ENCODE measurements around the gene VEZF1.

VEZF1 gene

GRCh38 chr17:57999010-57999495 lies 11.0 kb upstream of the VEZF1 start:
- no peak for DNase-seq (ENCODE audit: low read depth)

- DNase-seq (ENCODE audit: low read depth) = no peak
Measured at GRCh38 chr17:57997085-57997809, 9.2 kb upstream of the VEZF1 start.

- DNase-seq (ENCODE audit: low read depth) = peak; percentile 50
Measured at GRCh38 chr17:57995076-57995956, 7.3 kb upstream of the VEZF1 start.

- no peak for DNase-seq (ENCODE audit: low read depth)
Measured at GRCh38 chr17:57994436-57994835, 6.4 kb upstream of the VEZF1 start.

- no peak for DNase-seq (ENCODE audit: low read depth)
Measured at GRCh38 chr17:57993471-57994365, 5.7 kb upstream of the VEZF1 start.

- DNase-seq (ENCODE audit: low read depth) = no peak
Measured at GRCh38 chr17:57991537-57991936, 3.5 kb upstream of the VEZF1 start.

- DNase-seq (ENCODE audit: low read depth) = no peak
Measured at GRCh38 chr17:57990037-57990436, 2.0 kb upstream of the VEZF1 start.

GRCh38 chr17:57988301-57989250 lies 522 bp upstream of the VEZF1 start:
- DNase-seq (ENCODE audit: low read depth) = peak; percentile 16

GRCh38 chr17:57986841-57987580 lies 1.0 kb downstream of the VEZF1 start:
- peak; percentile 27 for DNase-seq (ENCODE audit: low read depth)

GRCh38 chr17:57985675-57985974 lies 2.4 kb downstream of the VEZF1 start:
- peak; percentile 39 for DNase-seq (ENCODE audit: low read depth)

GRCh38 chr17:57984936-57985674 lies 2.9 kb downstream of the VEZF1 start:
- DNase-seq (ENCODE audit: low read depth) = no peak

GRCh38 chr17:57984261-57984890 lies 3.7 kb downstream of the VEZF1 start:
- peak; percentile 44 for DNase-seq (ENCODE audit: low read depth)

GRCh38 chr17:57983446-57983845 lies 4.6 kb downstream of the VEZF1 start:
- DNase-seq (ENCODE audit: low read depth) = no peak

- DNase-seq (ENCODE audit: low read depth) = no peak
Measured at GRCh38 chr17:57982452-57983170, 5.4 kb downstream of the VEZF1 start.

- no peak for DNase-seq (ENCODE audit: low read depth)
Measured at GRCh38 chr17:57980522-57980921, 7.5 kb downstream of the VEZF1 start.

- DNase-seq (ENCODE audit: low read depth) = no peak
Measured at GRCh38 chr17:57979076-57979475, 9.0 kb downstream of the VEZF1 start.

GRCh38 chr17:57976594-57976993 lies 11.5 kb downstream of the VEZF1 start:
- no peak for DNase-seq (ENCODE audit: low read depth)

GRCh38 chr17:57975044-57975443 lies 13.0 kb downstream of the VEZF1 start:
- no peak for DNase-seq (ENCODE audit: low read depth)

Data from GM04503 (cell line).